CD4-positive, alpha-beta T cell (primary cell): ENCODE results near the gene CYTH2. TPM values are rescaled to one million over a fixed set of nuclear protein-coding genes. Genes with fewer than 3 reads are reported as not detected.

Source experiments
- ATAC-seq: fragments of 200-7000 bp; cut with Tn5 transposase; one replicate; pipeline ENCODE4 v1.10.0; 2022; ENCODE audit warnings: mild to moderate bottlenecking; ENCODE audit not compliant: poor library complexity
- CTCF ChIA-PET: fragments of 350-600 bp; sonication (Branson Sonifier 250); formaldehyde crosslinking; loops from one replicate; lab custom pipeline; 2021; ENCODE audit warnings: antibody characterized with exemption, inconsistent platforms; lab: Charles Lee
- POLR2A ChIA-PET: fragments of 350-600 bp; sonication (Branson Sonifier 250); formaldehyde crosslinking; loops from one replicate; lab custom pipeline; 2021; ENCODE audit warnings: antibody characterized with exemption, inconsistent platforms; lab: Charles Lee
- DNase-seq, 14 experiments: peaks; one replicate each; pipeline ENCODE4 v3.0.0-alpha.2; 2013 to 2020; ENCODE audit warnings: mixed read lengths in 2 of 14
- H3K27ac ChIP-seq, 2 donors: one replicate each; pipeline versions ENCODE4 v1.5.1 to v1.7.0; 2013; ENCODE audit warnings: low read length in 2 of 2, low read depth in 1 of 2, mild to moderate bottlenecking in 1 of 2
- H3K27me3 ChIP-seq, 2 experiments: 1 replicate in 1 of 2; 2 replicates in 1 of 2; pipeline versions ENCODE4 v1.6.1 to v1.7.0; 2013; ENCODE audit warnings: low read length in 2 of 2, control low read depth in 1 of 2, mild to moderate bottlenecking in 1 of 2, moderate library complexity in 1 of 2; ENCODE audit not compliant: insufficient read depth in 2 of 2, control insufficient read depth in 1 of 2
- H3K36me3 ChIP-seq: one replicate; pipeline ENCODE4 v1.6.1; 2013; ENCODE audit warnings: low read length, control low read depth; ENCODE audit not compliant: insufficient read depth
- H3K4me1 ChIP-seq: one replicate; pipeline ENCODE4 v1.6.1; 2013; ENCODE audit warnings: low read length, control low read depth; ENCODE audit not compliant: insufficient read depth
- H3K4me3 ChIP-seq: one replicate; pipeline ENCODE4 v1.5.1; 2013; ENCODE audit warnings: mild to moderate bottlenecking, low read length, moderate library complexity
- H3K9me3 ChIP-seq, 2 experiments: 1 replicate in 1 of 2; 2 replicates in 1 of 2; pipeline versions ENCODE4 v1.6.1 to v1.7.0; 2013; ENCODE audit warnings: low read length in 2 of 2, mild to moderate bottlenecking in 2 of 2, control low read depth in 1 of 2, moderate library complexity in 1 of 2; ENCODE audit not compliant: control insufficient read depth in 1 of 2, insufficient read depth in 1 of 2
- H3K27ac Mint-ChIP-seq: one replicate; pipeline ENCODE4 v1.8.0; 2020; ENCODE audit warnings: mixed read lengths
- H3K27me3 Mint-ChIP-seq: one replicate; pipeline ENCODE4 v1.8.0; 2021; ENCODE audit warnings: mixed read lengths
- H3K36me3 Mint-ChIP-seq: one replicate; pipeline ENCODE4 v1.8.0; 2021; ENCODE audit warnings: low read depth, mixed read lengths
- H3K4me1 Mint-ChIP-seq: one replicate; pipeline ENCODE4 v1.8.0; 2021; ENCODE audit warnings: low read depth, mixed read lengths
- H3K4me3 Mint-ChIP-seq: one replicate; pipeline ENCODE4 v1.8.0; 2020; ENCODE audit warnings: mild to moderate bottlenecking, mixed read lengths
- H3K9me3 Mint-ChIP-seq: one replicate; pipeline ENCODE4 v1.8.0; 2020; ENCODE audit warnings: mixed read lengths
- CTCF ChIP-seq: fragments of 200-600 bp; IDR thresholded peaks from one replicate; pipeline ENCODE4 v1.8.0; 2022; ENCODE audit warnings: antibody characterized with exemption, mild to moderate bottlenecking
- intact Hi-C, 2 experiments: fragments of 100-400 bp; cut with DNase I in 1 of 2; cut with micrococcal nuclease in 1 of 2; formaldehyde crosslinking; loops; one replicate each; pipeline versions ENCODE4 v1.15.1 to v1.9.0; 2023 to 2025; cut with DNase I, micrococcal nuclease
- total RNA-seq, 174 experiments: library from RNA in 2 of 174; stranded (reverse) in 2 of 174; gene quantifications; one replicate each; pipeline ENCODE4 v1.2.3 and lab custom pipeline; 2021 to 2026

The CYTH2 gene
- total RNA-seq, 2 experiments from 2014 or later = 23.4 to 25.3 TPM

DNA sequence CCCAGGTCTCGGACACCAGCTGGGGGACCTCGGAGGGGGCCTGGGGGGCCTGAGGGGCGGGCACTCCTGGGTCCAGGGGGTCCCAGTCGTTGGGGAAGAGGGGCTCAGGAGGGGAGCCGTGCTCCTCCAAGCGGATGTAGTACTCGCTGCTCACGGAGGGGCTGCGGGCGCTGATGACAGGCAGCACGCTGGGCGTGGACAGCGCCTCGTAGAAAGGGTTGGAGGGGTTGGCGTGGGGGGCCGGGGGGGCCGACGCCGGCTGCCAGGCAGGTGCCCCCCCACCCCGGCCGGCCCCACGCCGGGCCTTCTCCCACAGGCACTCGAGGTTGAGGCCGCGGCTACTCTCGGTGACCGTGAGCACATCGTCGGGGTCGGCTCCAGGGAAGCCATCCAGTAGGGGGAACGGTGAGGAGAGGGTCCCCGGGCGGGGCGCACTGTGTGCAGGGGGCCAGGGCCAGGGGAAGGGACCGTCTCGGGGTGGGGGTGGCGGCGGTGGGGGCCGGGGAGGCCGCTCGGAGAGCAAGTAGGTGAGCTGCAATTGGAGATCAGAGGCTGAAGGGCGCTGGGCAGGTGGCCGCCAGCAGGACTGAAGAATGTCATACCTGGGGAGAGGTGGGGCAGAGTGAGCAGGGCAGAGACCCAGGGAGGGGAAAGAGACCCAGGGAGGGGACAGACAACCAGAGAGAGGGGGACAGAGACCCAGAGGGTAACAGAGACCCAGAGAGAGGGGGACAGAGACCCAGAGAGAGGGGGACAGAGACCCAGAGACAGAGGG is 30.3 kb downstream of the CYTH2 start:
- ChIA-PET POLR2A (no interaction called here), CTCF (interaction anchor here (0.6 kb wide), 1 partner anchor 9 kb away, joined by 5 read pairs; no protein-coding TSS in a partner anchor)
- peaks cover 33% of the 10 kb centered on the region for H3K4me1 Mint-ChIP-seq
- TF ChIP-seq CTCF = no peak
- H3K27me3 Mint-ChIP-seq = peaks cover 26% of the 10 kb centered on the region
- peaks cover 0 to 31% of the 10 kb centered on the region in 2 experiments for H3K27me3 ChIP-seq
- no peak overlapping the region for H3K4me3 Mint-ChIP-seq
- H3K4me3 ChIP-seq = no peak overlapping the region
- H3K4me1 ChIP-seq = peaks cover 44% of the 10 kb centered on the region
- no peaks in the 10 kb centered on the region for H3K9me3 Mint-ChIP-seq
- no peak overlapping the region for H3K27ac ChIP-seq
- no peaks in the 10 kb centered on the region for H3K36me3 Mint-ChIP-seq
- H3K36me3 ChIP-seq = no peaks in the 10 kb centered on the region
- DNase-seq = peak in 2 of 14 experiments; percentile 19 to 42
- intact Hi-C loops = loop anchor here in 1 of 2 experiments (10.0 kb wide), 1 partner anchor 215 kb away; the partner anchor contains the start of gene MAMSTR
- peaks cover 0 to 8% of the 10 kb centered on the region in 2 experiments for H3K9me3 ChIP-seq
- ATAC-seq = no peak
- H3K27ac Mint-ChIP-seq = no peak overlapping the region

DNA sequence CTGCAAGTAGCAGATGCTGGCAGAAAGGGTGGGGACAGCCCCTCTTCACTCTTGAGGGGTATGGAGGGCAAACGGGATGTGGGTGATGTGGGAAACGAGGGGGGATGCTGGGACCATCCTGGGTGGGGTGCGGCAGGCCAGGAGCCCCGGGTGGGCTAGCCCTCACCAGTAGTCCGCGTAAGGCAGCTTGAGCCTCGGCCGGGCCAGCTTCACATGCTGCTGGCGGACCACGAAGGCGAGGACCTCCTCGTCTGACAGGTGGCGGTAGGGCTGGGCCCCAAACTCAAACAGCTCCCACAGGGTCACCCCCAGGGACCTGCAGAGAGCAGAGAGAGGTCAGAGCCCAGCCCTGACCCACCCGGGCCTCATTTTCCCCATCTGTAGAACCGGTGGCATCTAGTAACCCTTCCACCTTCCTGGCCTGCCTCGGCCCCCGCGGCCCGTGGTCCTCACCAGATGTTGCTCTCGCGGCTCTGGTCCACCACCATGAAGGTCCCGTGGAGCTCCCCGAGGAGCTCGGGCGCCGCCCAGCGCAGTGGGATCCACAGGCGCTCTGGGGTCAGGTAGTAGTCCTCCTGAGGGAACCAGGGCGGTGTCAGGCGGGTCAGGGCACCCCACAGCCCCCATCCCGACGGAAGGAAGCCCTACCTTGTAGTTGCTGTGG is 31.8 kb downstream of the CYTH2 start:
- peaks cover 13% of the 10 kb centered on the region for H3K27me3 Mint-ChIP-seq
- Histone ChIP-seq H3K4me1 (peaks cover 43% of the 10 kb centered on the region), H3K9me3 (peaks cover 0 to 8% of the 10 kb centered on the region in 2 experiments), H3K36me3 (no peaks in the 10 kb centered on the region), H3K27ac (no peak overlapping the region), H3K4me3 (peak overlapping the region; percentile 24), H3K27me3 (peaks cover 0 to 21% of the 10 kb centered on the region in 2 experiments)
- H3K27ac Mint-ChIP-seq = no peak overlapping the region
- peaks cover 24% of the 10 kb centered on the region for H3K4me1 Mint-ChIP-seq
- intact Hi-C loops = loop anchor here in 1 of 2 experiments (10.0 kb wide), 1 partner anchor 214 kb away; the partner anchor contains the start of gene MAMSTR
- peak in 2 of 14 experiments; percentile 9 to 40 for DNase-seq
- ATAC-seq = no peak
- no peak for TF ChIP-seq CTCF
- ChIA-PET POLR2A (interaction anchor here (1.1 kb wide), 1 partner anchor 11 kb away, joined by 3 read pairs; no protein-coding TSS in a partner anchor), CTCF (no interaction called here)
- no peak overlapping the region for H3K4me3 Mint-ChIP-seq
- peaks cover under 1% of the 10 kb centered on the region for H3K36me3 Mint-ChIP-seq
- no peaks in the 10 kb centered on the region for H3K9me3 Mint-ChIP-seq
